Measurements from ENCODE around the gene SLC49A4. TPM values are rescaled to one million over a fixed set of nuclear protein-coding genes. Genes with fewer than 3 reads are reported as not detected.
A peak's percentile ranks its signal among the peaks of the same experiment; 100 is the strongest.

The SLC49A4 gene
- total RNA-seq, 3 donors from 2014 or later (not counting 1 experiment from before 2014, with no cell fraction given): 5.6 to 8.0 (median 7.5) TPM

- H3K4me1 ChIP-seq (ENCODE audit: control insufficient read depth, insufficient read depth, low read length): no peaks in the 10 kb centered on the region
- Mint-ChIP-seq H3K4me3 (no peak overlapping the region), H3K27ac (no peak overlapping the region), H3K9me3 (no peaks in the 10 kb centered on the region), H3K4me1 (no peaks in the 10 kb centered on the region), H3K27me3 (ENCODE audit: low read depth in 2 of 2) (no peaks in the 10 kb centered on the region), H3K36me3 (no peaks in the 10 kb centered on the region)
- no peak overlapping the region for H3K27ac ChIP-seq (ENCODE audit: low read length)
- intact Hi-C loops (cut with micrococcal nuclease): loop anchor here (10.0 kb wide), 1 partner anchor 114 kb away; no protein-coding TSS in a partner anchor
- H3K36me3 ChIP-seq (ENCODE audit: control insufficient read depth, insufficient read depth, low read length): peaks cover 2% of the 10 kb centered on the region
- no peak for ATAC-seq
- no peak for TF ChIP-seq CTCF (IDR thresholded peaks at IDR 0.05)
- no peak for DNase-seq
- no peak overlapping the region for H3K4me3 ChIP-seq (ENCODE audit: low read length)
- H3K9me3 ChIP-seq (ENCODE audit: control insufficient read depth, insufficient read depth, low read length): no peaks in the 10 kb centered on the region
- H3K27me3 ChIP-seq (ENCODE audit: control insufficient read depth, insufficient read depth, low read length): no peaks in the 10 kb centered on the region
These were observed 73.5 kb downstream of the SLC49A4 start for GRCh38 chr3:122868322-122868721.

DNA sequence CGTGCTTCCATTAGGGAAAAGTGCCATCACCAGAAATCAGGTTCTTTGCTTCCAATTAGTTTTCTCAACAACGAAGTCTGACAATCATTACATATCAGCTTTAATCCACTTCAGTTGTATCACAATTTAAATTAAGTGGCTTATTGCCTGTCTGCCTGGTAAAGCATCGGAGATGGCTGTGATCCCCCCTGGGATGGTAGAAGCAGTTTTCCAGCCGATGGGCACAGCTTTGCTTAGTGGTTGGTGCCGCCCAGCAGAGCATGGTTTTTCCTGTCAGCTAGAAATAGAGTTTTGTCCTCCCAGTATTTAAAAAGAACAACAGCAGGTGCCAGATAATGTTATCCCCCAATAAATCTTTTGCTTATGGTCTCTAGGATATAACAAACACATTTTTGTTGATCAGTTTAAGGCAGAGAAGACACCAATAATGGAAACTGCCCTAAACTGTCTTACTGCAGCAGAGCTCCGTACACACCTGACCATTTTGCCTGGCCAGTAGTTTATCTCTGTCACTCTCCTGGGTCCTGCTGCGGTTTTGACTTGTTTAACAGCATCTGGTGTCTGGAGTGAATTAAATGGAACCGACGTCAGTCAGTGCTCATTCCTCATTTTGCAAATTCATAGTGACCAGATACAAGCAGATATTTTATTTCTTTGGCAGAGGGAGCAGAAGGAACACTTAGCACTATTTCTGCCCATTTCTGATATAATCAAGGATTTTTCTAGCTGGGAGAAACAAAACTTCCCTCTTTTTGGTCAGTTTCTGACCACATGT is 79.1 kb downstream of the SLC49A4 start:
- H3K4me1 Mint-ChIP-seq: peaks cover 19% of the 10 kb centered on the region in 2 donors
- no peak overlapping the region for H3K27ac Mint-ChIP-seq
- WGBS (ENCODE audit: insufficient coverage): 95% methylated on average over 9 of the region's 9 CpGs
- Histone ChIP-seq H3K27ac (ENCODE audit: low read length) (no peak overlapping the region), H3K9me3 (ENCODE audit: control insufficient read depth, insufficient read depth, low read length) (no peaks in the 10 kb centered on the region), H3K4me1 (ENCODE audit: control insufficient read depth, insufficient read depth, low read length) (peaks cover 7% of the 10 kb centered on the region), H3K4me3 (ENCODE audit: low read length) (no peak overlapping the region), H3K27me3 (ENCODE audit: control insufficient read depth, insufficient read depth, low read length) (no peaks in the 10 kb centered on the region), H3K36me3 (ENCODE audit: control insufficient read depth, insufficient read depth, low read length) (peaks cover 1% of the 10 kb centered on the region)
- intact Hi-C loops (cut with micrococcal nuclease): no loop called here
- no peaks in the 10 kb centered on the region for H3K36me3 Mint-ChIP-seq
- DNase-seq: no peak
- H3K4me3 Mint-ChIP-seq: no peak overlapping the region
- H3K27me3 Mint-ChIP-seq (ENCODE audit: low read depth in 2 of 2): no peaks in the 10 kb centered on the region
- no peak for TF ChIP-seq CTCF (IDR thresholded peaks at IDR 0.05)
- H3K9me3 Mint-ChIP-seq: no peaks in the 10 kb centered on the region
- no peak for ATAC-seq

GRCh38 chr3:122875547-122876127 is 80.8 kb downstream of the SLC49A4 start:
- H3K36me3 ChIP-seq (ENCODE audit: control insufficient read depth, insufficient read depth, low read length): peaks cover 4% of the 10 kb centered on the region
- intact Hi-C loops (cut with micrococcal nuclease): no loop called here
- no peaks in the 10 kb centered on the region for H3K27me3 Mint-ChIP-seq (ENCODE audit: low read depth in 2 of 2)
- no peaks in the 10 kb centered on the region for H3K9me3 Mint-ChIP-seq
- H3K27ac Mint-ChIP-seq: peak overlapping the region in 1 of 2 donors; percentile 46
- no peak for TF ChIP-seq CTCF (IDR thresholded peaks at IDR 0.05)
- H3K4me1 ChIP-seq (ENCODE audit: control insufficient read depth, insufficient read depth, low read length): peaks cover 7% of the 10 kb centered on the region
- H3K9me3 ChIP-seq (ENCODE audit: control insufficient read depth, insufficient read depth, low read length): no peaks in the 10 kb centered on the region
- H3K27ac ChIP-seq (ENCODE audit: low read length): no peak overlapping the region
- no peak overlapping the region for H3K4me3 Mint-ChIP-seq
- no peak overlapping the region for H3K4me3 ChIP-seq (ENCODE audit: low read length)
- ATAC-seq: peak in 1 of 3 donors; percentile 63
- no peak for DNase-seq
- no peaks in the 10 kb centered on the region for H3K36me3 Mint-ChIP-seq
- no peaks in the 10 kb centered on the region for H3K27me3 ChIP-seq (ENCODE audit: control insufficient read depth, insufficient read depth, low read length)
- H3K4me1 Mint-ChIP-seq: peaks cover 19% of the 10 kb centered on the region in 2 donors

Measured in natural killer cell (primary cell).